Spleen (tissue), 11 donors: ENCODE data around the gene CBS. TPM values are rescaled to one million over a fixed set of nuclear protein-coding genes. Genes with fewer than 3 reads are reported as not detected.

ENCODE experiments used
- DNase-seq: peaks from one replicate; pipeline ENCODE4 v3.0.0-alpha.2; 2020
- H3K27ac ChIP-seq, 8 donors: fragments of 200-600 bp; sonication (generic) in 7 of 8; 1 replicate in 4 of 8; 2 replicates in 4 of 8; pipeline versions ENCODE4 v1.5.0 to v1.8.0; 2016 to 2021; ENCODE audit warnings: inconsistent platforms in 4 of 8, mild to moderate bottlenecking in 4 of 8, moderate library complexity in 1 of 8
- H3K27me3 ChIP-seq, 7 donors: fragments of 200-600 bp; sonication (generic) in 6 of 7; replicated peaks in 1 of 7; 1 replicate in 4 of 7; 2 replicates in 3 of 7; pipeline versions ENCODE4 v1.5.0 to v1.8.0; 2016 to 2021; ENCODE audit warnings: inconsistent platforms in 3 of 7, mild to moderate bottlenecking in 1 of 7
- H3K36me3 ChIP-seq, 6 donors: fragments of 200-600 bp; sonication (generic) in 5 of 6; 1 replicate in 4 of 6; 2 replicates in 2 of 6; pipeline versions ENCODE4 v1.5.0 to v1.8.0; 2016 to 2021; ENCODE audit warnings: inconsistent platforms in 2 of 6
- H3K4me1 ChIP-seq, 6 donors: fragments of 200-600 bp; sonication (generic) in 5 of 6; 1 replicate in 3 of 6; 2 replicates in 3 of 6; pipeline versions ENCODE4 v1.5.0 to v1.8.0; 2016 to 2021; ENCODE audit warnings: inconsistent platforms in 3 of 6
- H3K4me3 ChIP-seq, 8 donors: fragments of 200-600 bp; sonication (generic) in 7 of 8; 1 replicate in 4 of 8; 2 replicates in 4 of 8; pipeline versions ENCODE4 v1.5.0 to v1.8.0; 2016 to 2021; ENCODE audit warnings: inconsistent platforms in 4 of 8, mild to moderate bottlenecking in 4 of 8, moderate library complexity in 2 of 8
- H3K9me3 ChIP-seq, 8 donors: fragments of 200-600 bp; sonication (generic) in 7 of 8; 1 replicate in 4 of 8; 2 replicates in 4 of 8; pipeline versions ENCODE4 v1.5.0 to v1.8.0; 2016 to 2021; ENCODE audit warnings: inconsistent platforms in 4 of 8
- CTCF ChIP-seq, 11 experiments: fragments of 200-600 bp in 7 of 11; fragments of 450-650 bp in 4 of 11; sonication (generic) in 4 of 11; IDR thresholded peaks in 8 of 11; conservative IDR thresholded peaks in 3 of 11; 1 replicate in 7 of 11; 2 replicates in 4 of 11; pipeline versions ENCODE4 v1.4.0 to v1.8.0; 2016 to 2021; ENCODE audit warnings: antibody characterized with exemption in 11 of 11, inconsistent platforms in 4 of 11, mild to moderate bottlenecking in 1 of 11
- POLR2A ChIP-seq, 3 donors: fragments of 450-650 bp; IDR thresholded peaks; one replicate each; pipeline ENCODE4 v1.5.1; 2017; ENCODE audit warnings: antibody characterized with exemption in 3 of 3, mild to moderate bottlenecking in 1 of 3
- POLR2AphosphoS5 ChIP-seq, 3 donors: sonication (generic); formaldehyde crosslinking; IDR thresholded peaks; one replicate each; pipeline ENCODE4 v1.5.1; 2017; ENCODE audit warnings: antibody characterized with exemption in 3 of 3
- WGBS, 5 donors: extraction: QIAGEN DNeasy Blood & Tissue Kit in 3 of 5; methylation state at CpG; one replicate each; pipeline versions ENCODE4 v1.1.5 to v1.1.7; 2013 to 2018; 5-methylcytosine and 5-hydroxymethylcytosine counted together
- intact Hi-C: fragments of 100-400 bp; cut with DNase I; formaldehyde crosslinking; loops from one replicate; pipeline ENCODE4 v1.15.0; 2023; ENCODE audit warnings: low total_unique reads
- polyA plus RNA-seq, 3 donors: library from polyadenylated mRNA; stranded (reverse); fragments of 200-250 nt; gene quantifications; one replicate each; pipeline ENCODE4 v1.2.1, GENCODE V29; 2013
- total RNA-seq, 7 donors: library from RNA; depleted of rRNA in 3 of 7; stranded (reverse); fragments of >200 nt in 3 of 7; fragmentation: NEBNext Ultra II Directional in 4 of 7; extraction: Animal tissue kit (Norgen Biotek cat#: 25700) in 4 of 7; gene quantifications; one replicate each; pipeline versions ENCODE4 v1.1.0 to v1.2.1, GENCODE V29; 2016 to 2021
- donor health status: healthy with polysubstance abuse.
- donor health status: DM: no; HTN: no; CAD: no; lungs with moderate emphysema.
- donor health status: DM: no; HTN: no; CAD: no.
- donor health status: Bipolar disorder and iron deficiency.
- donor health status: healthy.
- donor health status: DM: no; HTN: no; CAD: no.
- donor health status: DM: yes; HTN: yes; CAD: no.

The CBS gene
- total and polyA plus RNA-seq, 10 donors, result 0.65 to 10.9 (median 4.0) TPM

- H3K4me1 ChIP-seq, result no peaks in the 10 kb centered on the region
- DNase-seq, result peak; percentile 57
- peaks cover 0 to 87% (median 54%) of the 10 kb centered on the region in 6 donors for H3K36me3 ChIP-seq
- TF ChIP-seq CTCF (IDR thresholded peaks at IDR 0.05 in 8 of 11, conservative IDR thresholded peaks at IDR 0.05 in 3 of 11), result no peak
- no peak for TF ChIP-seq POLR2A (IDR thresholded peaks at IDR 0.05)
- TF ChIP-seq POLR2AphosphoS5 (IDR thresholded peaks at IDR 0.05), result no peak
- no peaks in the 10 kb centered on the region for H3K9me3 ChIP-seq
- no peaks in the 10 kb centered on the region for H3K27me3 ChIP-seq
- H3K4me3 ChIP-seq, result no peak overlapping the region
- 89 to 96% (median 95%) methylated on average over 12 of the region's 12 CpGs for WGBS, 5 donors
- no peak overlapping the region for H3K27ac ChIP-seq
- intact Hi-C loops, result no loop called here
These were observed 44.5 kb downstream of the CBS start for GRCh38 chr21:43031121-43031619.

- no peaks in the 10 kb centered on the region for H3K4me1 ChIP-seq
- H3K27me3 ChIP-seq, result no peaks in the 10 kb centered on the region
- TF ChIP-seq POLR2AphosphoS5 (IDR thresholded peaks at IDR 0.05), result no peak
- TF ChIP-seq POLR2A (IDR thresholded peaks at IDR 0.05), result no peak
- TF ChIP-seq CTCF (IDR thresholded peaks at IDR 0.05 in 8 of 11, conservative IDR thresholded peaks at IDR 0.05 in 3 of 11), result no peak
- intact Hi-C loops, result no loop called here
- WGBS, 5 donors, result 88 to 93% (median 91%) methylated on average over 13 of the region's 13 CpGs
- H3K4me3 ChIP-seq, result no peak overlapping the region
- H3K36me3 ChIP-seq, result peaks cover 0 to 93% (median 61%) of the 10 kb centered on the region in 6 donors
- peak; percentile 63 for DNase-seq
- no peak overlapping the region for H3K27ac ChIP-seq
- no peaks in the 10 kb centered on the region for H3K9me3 ChIP-seq
These were observed 45.9 kb downstream of the CBS start for GRCh38 chr21:43029785-43030184.

GRCh38 chr21:43027846-43028731 lies 47.5 kb downstream of the CBS start:
- Histone ChIP-seq H3K36me3 (peaks cover 0 to 100% (median 70%) of the 10 kb centered on the region in 6 donors), H3K4me3 (no peak overlapping the region), H3K27me3 (no peaks in the 10 kb centered on the region), H3K4me1 (no peaks in the 10 kb centered on the region), H3K27ac (no peak overlapping the region), H3K9me3 (no peaks in the 10 kb centered on the region)
- no peak for TF ChIP-seq CTCF (IDR thresholded peaks at IDR 0.05 in 8 of 11, conservative IDR thresholded peaks at IDR 0.05 in 3 of 11)
- no peak for TF ChIP-seq POLR2AphosphoS5 (IDR thresholded peaks at IDR 0.05)
- no peak for TF ChIP-seq POLR2A (IDR thresholded peaks at IDR 0.05)
- intact Hi-C loops, result no loop called here
- DNase-seq, result peak; percentile 51
- 90 to 95% (median 93%) methylated on average over 27 of the region's 27 CpGs for WGBS, 5 donors

- 85 to 91% (median 87%) methylated on average over 6 of the region's 6 CpGs for WGBS, 5 donors
- no peaks in the 10 kb centered on the region for H3K9me3 ChIP-seq
- H3K27ac ChIP-seq, result no peak overlapping the region
- H3K36me3 ChIP-seq, result peaks cover 0 to 100% (median 75%) of the 10 kb centered on the region in 6 donors
- H3K27me3 ChIP-seq, result no peaks in the 10 kb centered on the region
- no peak overlapping the region for H3K4me3 ChIP-seq
- intact Hi-C loops, result no loop called here
- no peak for TF ChIP-seq POLR2AphosphoS5 (IDR thresholded peaks at IDR 0.05)
- TF ChIP-seq CTCF (IDR thresholded peaks at IDR 0.05 in 8 of 11, conservative IDR thresholded peaks at IDR 0.05 in 3 of 11), result no peak
- TF ChIP-seq POLR2A (IDR thresholded peaks at IDR 0.05), result no peak
- DNase-seq, result peak; percentile 24
- H3K4me1 ChIP-seq, result peaks cover 0 to 2% (median 0%) of the 10 kb centered on the region in 6 donors
These were observed 49.9 kb downstream of the CBS start for GRCh38 chr21:43025636-43026180.
